ENCODE results near the gene NAA38.

DNA sequence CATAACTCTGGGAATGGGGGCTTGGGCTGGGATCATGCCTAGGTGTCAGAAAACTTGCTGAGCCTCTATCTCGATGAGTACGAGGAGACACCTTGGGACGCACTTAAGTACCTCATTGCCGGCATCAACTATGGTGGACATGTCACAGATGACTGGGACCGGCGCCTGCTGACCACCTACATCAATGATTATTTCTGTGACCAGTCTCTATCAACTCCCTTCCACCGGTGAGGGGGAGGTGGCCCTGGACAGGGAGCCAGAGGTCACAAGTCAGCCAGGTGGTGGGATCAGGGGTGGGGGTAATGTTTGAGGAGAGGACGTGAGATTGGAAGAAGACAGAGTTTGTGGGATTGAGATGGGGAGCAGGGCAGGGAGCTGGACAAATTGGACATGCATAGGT, 26.7 kb downstream of the NAA38 start:
- TF ChIP-seq, protein P1, sequence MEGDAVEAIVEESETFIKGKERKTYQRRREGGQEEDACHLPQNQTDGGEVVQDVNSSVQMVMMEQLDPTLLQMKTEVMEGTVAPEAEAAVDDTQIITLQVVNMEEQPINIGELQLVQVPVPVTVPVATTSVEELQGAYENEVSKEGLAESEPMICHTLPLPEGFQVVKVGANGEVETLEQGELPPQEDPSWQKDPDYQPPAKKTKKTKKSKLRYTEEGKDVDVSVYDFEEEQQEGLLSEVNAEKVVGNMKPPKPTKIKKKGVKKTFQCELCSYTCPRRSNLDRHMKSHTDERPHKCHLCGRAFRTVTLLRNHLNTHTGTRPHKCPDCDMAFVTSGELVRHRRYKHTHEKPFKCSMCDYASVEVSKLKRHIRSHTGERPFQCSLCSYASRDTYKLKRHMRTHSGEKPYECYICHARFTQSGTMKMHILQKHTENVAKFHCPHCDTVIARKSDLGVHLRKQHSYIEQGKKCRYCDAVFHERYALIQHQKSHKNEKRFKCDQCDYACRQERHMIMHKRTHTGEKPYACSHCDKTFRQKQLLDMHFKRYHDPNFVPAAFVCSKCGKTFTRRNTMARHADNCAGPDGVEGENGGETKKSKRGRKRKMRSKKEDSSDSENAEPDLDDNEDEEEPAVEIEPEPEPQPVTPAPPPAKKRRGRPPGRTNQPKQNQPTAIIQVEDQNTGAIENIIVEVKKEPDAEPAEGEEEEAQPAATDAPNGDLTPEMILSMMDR (IDR thresholded peaks at IDR 0.05), result no peak
- TF ChIP-seq EZH2 (IDR thresholded peaks at IDR 0.05) (no peak), EZH2phosphoT487 (IDR thresholded peaks at IDR 0.05) (no peak)
